H4 (cell line): ENCODE data around the gene SPECC1. TPM values are rescaled to one million over a fixed set of nuclear protein-coding genes. Genes with fewer than 3 reads are reported as not detected.
A peak's percentile ranks its signal among the peaks of the same experiment; 100 is the strongest.
"Not testable (repeated sequence)": the region's sequence is repeated elsewhere in the genome, so short reads cannot be mapped to it uniquely, and the experiment has no call there.

ENCODE experiments used
- DNase-seq: peaks from one replicate; pipeline ENCODE4 v3.0.0-alpha.2; 2015; ENCODE audit warnings: low spot score
- total RNA-seq: library from RNA; depleted of rRNA; stranded (reverse); fragments of >200 nt; shearing (Covaris generic); gene quantifications from 2 replicates; pipeline ENCODE4 v1.2.3, GENCODE V29; 2014

SPECC1 gene
- total RNA-seq, 1 experiment from 2014 or later, result 38.5 TPM

GRCh38 chr17:20207262-20207985 lies 198.3 kb downstream of the SPECC1 start:
- DNase-seq, result no peak

- no peak for DNase-seq
Measured at GRCh38 chr17:20208717-20209116, 199.6 kb downstream of the SPECC1 start.

- DNase-seq, result no peak
Measured at GRCh38 chr17:20210180-20210579, 201.0 kb downstream of the SPECC1 start.

GRCh38 chr17:20210614-20211013 lies 201.5 kb downstream of the SPECC1 start:
- no peak for DNase-seq

GRCh38 chr17:20211246-20211645 lies 202.1 kb downstream of the SPECC1 start:
- no peak for DNase-seq

DNA sequence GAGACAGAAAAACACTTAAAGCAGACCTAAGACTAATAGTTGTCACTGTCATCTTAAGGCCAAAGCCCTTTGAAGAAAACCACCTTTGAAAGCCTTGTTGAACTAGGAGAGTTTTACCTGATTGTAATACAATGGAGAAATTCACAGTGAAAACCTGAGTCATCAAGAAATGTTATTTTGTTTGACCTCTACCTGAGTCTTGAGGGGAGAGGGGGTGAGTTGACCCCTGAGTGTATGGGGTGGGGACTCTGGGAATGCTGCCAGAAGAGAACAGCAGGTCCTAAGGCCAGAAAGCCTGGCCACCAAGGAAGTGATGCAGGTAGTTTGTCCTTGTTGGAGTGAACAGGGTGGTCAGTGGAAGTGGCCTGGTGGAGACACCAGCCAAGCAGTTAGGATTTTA lies 204.3 kb downstream of the SPECC1 start:
- no peak for DNase-seq

GRCh38 chr17:20214794-20215193 lies 205.6 kb downstream of the SPECC1 start:
- DNase-seq, result no peak

DNA sequence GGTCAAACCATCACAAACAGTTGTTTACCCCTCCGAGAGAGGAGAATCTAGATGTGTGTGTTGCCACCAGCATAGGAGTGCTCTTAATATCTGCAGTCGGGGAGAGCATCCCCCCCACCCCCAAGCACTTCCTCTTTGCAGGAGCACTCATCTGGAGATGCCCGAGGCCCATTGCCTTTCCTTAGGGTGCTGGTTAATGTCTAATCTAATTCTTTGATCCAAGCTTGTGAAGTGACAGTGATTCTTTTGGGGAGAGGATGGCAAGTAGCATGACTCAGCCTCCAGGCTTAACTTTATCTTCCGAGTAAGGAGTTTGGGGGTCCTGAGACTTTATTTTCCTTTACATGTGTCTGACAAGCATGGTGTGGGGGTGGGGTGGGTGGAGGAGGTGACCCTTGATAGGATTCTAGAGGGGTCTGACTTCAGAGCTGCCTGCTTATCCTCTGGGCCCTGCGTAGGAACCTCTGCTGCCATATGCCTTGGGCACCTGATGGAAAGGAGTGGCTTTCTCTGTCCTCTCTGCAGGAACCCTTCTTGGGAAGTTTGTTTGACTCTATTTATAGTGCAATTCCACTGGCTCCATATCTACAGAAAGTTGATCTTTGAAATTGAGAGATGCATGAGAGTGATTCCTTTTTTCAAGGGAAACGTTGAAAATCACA lies 207.1 kb downstream of the SPECC1 start:
- DNase-seq, result no peak

- no peak for DNase-seq
Measured at GRCh38 chr17:20216853-20217252, 207.7 kb downstream of the SPECC1 start.

- DNase-seq, result no peak
Measured at GRCh38 chr17:20217677-20218076, 208.5 kb downstream of the SPECC1 start.

- DNase-seq, result no peak
Measured at GRCh38 chr17:20218272-20218671, 209.1 kb downstream of the SPECC1 start.

GRCh38 chr17:20223808-20224328 lies 214.7 kb downstream of the SPECC1 start:
- no peak for DNase-seq

DNA sequence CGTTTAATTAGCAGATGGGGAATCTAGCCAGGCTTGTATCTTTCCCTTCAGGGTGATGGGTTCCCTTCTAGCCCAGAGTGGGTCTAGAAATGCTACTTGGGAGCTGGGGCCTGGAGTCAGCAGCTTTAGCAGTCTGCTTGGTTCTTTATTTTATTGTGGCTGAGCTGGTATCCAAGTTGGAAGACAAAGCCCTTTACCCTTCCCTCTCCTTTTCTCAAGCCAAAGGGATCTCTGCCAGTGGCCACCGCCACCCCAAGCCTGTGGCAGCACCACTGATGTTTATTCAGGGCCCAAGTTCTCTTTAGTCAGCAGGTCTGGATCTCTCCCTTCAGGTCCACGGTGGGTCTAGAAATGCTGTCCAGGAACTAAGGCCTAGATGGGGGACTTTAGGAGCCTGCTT lies 215.2 kb downstream of the SPECC1 start:
- no peak for DNase-seq

- DNase-seq, result no peak
Measured at GRCh38 chr17:20225162-20226115, 216.3 kb downstream of the SPECC1 start.

DNA sequence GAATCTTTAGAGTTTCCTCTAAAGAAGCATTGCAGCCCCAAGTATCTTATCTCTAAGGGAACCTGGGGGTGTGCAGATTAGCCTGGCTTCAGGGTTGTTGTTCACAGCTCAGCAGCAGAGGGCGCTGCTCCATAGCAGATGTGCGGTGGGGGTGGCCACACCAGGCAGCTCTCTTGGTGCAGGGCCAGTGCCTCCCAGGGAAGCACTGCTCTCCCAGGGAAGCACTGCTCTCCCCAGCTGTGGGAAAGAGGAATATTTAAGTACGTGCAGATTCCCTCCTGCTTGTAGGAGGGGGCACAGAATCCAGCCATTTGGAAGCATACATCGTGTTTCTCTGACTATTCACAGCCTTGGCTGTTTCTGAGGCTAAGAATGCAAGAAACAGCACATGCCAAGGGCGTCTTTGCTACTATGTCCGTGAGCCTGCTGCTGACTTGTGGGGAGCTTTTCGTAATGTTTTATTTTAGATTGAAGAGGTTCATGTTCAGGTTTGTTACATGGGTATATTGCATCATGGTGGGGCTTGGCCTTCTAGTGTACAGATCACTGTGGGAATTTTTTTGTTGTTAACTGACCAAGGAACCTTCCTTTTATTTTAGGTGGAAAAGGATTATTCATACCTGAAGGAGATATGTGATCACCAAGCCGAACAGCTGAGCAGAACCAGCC lies 217.8 kb downstream of the SPECC1 start:
- peak; percentile 75 for DNase-seq

- not testable (repeated sequence) for DNase-seq
Measured at GRCh38 chr17:20227720-20228370, 218.7 kb downstream of the SPECC1 start.

DNA sequence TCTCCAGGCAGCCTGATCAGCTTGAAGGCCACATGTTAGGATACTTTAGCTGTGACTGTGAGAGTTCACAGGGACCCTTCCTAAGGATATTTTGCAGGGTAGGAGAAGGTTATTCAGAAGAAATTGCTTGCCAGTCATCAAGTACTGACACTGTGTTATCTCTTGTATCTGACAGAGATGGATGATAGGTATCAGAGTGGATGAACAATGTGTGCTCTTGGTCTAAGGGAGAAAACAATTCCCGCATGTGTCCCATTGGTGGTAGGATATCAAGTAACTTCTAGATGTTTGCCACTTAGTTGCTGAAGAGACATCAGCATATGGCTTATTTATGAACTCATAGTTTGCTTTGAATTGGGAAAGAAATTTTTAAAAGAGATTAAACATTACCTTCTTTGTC lies 219.3 kb downstream of the SPECC1 start:
- no peak for DNase-seq

- DNase-seq, result no peak
Measured at GRCh38 chr17:20228860-20229259, 219.7 kb downstream of the SPECC1 start.

- DNase-seq, result no peak
Measured at GRCh38 chr17:20230924-20231323, 221.8 kb downstream of the SPECC1 start.

DNA sequence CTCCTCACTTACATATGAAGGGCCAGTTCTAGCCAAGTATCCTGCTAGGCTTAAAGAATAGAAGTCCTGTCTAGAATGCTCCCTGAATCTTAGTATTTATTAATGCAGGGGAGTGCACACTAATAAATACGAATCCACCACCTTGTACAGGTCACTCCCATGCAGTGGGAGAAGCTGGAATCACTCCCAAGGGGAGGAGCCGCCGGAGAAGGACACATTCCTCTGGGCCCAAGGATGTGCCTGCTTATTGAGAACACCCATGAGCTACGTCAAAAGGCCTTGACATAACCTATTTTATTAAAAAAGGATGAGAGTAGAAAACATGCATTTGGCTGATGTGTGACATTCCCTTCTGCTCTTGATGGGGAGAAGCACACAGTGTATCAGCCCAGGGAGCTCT lies 223.5 kb downstream of the SPECC1 start:
- DNase-seq, result no peak

- DNase-seq, result no peak
Measured at GRCh38 chr17:20234276-20234675, 225.1 kb downstream of the SPECC1 start.
